HG02938 (cell line): ENCODE results near the gene C6orf136.
A peak's percentile ranks its signal among the peaks of the same experiment; 100 is the strongest.

ENCODE experiments used
- ATAC-seq: cut with Tn5 transposase; IDR thresholded peaks from one replicate; pipeline ENCODE4 v1.9.1; 2021; ENCODE audit warnings: mild to moderate bottlenecking, moderate library complexity; ENCODE audit not compliant: unreplicated experiment

C6orf136 gene

GRCh38 chr6:30615219-30615957 lies 31.5 kb upstream of the C6orf136 start:
- no peak for ATAC-seq

GRCh38 chr6:30615958-30616810 lies 30.7 kb upstream of the C6orf136 start:
- ATAC-seq = no peak

- ATAC-seq = peak; percentile 78
Observed at GRCh38 chr6:30616811-30617564, 29.9 kb upstream of the C6orf136 start, which contains the start of gene PPP1R10. Gene PPP1R10 (minus strand): TSS chr6:30617243. CDS start chr6:30609944, 7,299 bp downstream.

- ATAC-seq = peak; percentile 75
Observed at GRCh38 chr6:30617565-30618269, 29.2 kb upstream of the C6orf136 start, which contains the start of gene MRPS18B. Gene MRPS18B (plus strand): TSS chr6:30617840. CDS start chr6:30617866, 26 bp downstream.

GRCh38 chr6:30618270-30618797 lies 28.6 kb upstream of the C6orf136 start:
- ATAC-seq = no peak

GRCh38 chr6:30619561-30619960 lies 27.4 kb upstream of the C6orf136 start:
- ATAC-seq = no peak

- ATAC-seq = no peak
Observed at GRCh38 chr6:30625511-30625910, 21.4 kb upstream of the C6orf136 start.

- peak; percentile 82 for ATAC-seq
Observed at GRCh38 chr6:30626484-30627366, 20.2 kb upstream of the C6orf136 start, which contains the start of gene ATAT1. Gene ATAT1 (plus strand): TSS chr6:30626874.

GRCh38 chr6:30635834-30636233 lies 11.1 kb upstream of the C6orf136 start:
- no peak for ATAC-seq

GRCh38 chr6:30640481-30640880 lies 6.5 kb upstream of the C6orf136 start:
- ATAC-seq = no peak

GRCh38 chr6:30641048-30641447 lies 5.9 kb upstream of the C6orf136 start:
- ATAC-seq = no peak

- no peak for ATAC-seq
Observed at GRCh38 chr6:30643656-30644055, 3.3 kb upstream of the C6orf136 start.

GRCh38 chr6:30644769-30645168 lies 2.2 kb upstream of the C6orf136 start:
- ATAC-seq = no peak

GRCh38 chr6:30645989-30646388 lies 944 bp upstream of the C6orf136 start:
- no peak for ATAC-seq

GRCh38 chr6:30647242-30648116 lies 546 bp downstream of the C6orf136 start:
- ATAC-seq = peak; percentile 46

- no peak for ATAC-seq
Observed at GRCh38 chr6:30651143-30651542, 4.2 kb downstream of the C6orf136 start.

GRCh38 chr6:30654798-30655742 lies 8.1 kb downstream of the C6orf136 start:
- no peak for ATAC-seq
